AG10803 (cell line): ENCODE data around the gene PRDM5.
A peak's percentile ranks its signal among the peaks of the same experiment; 100 is the strongest.

Source experiments
- DNase-seq: peaks from one replicate; pipeline ENCODE4 v3.0.0; 2010; ENCODE audit warnings: low read depth
- H3K4me3 ChIP-seq: 2 replicates; pipeline ENCODE4 v1.5.1; 2011; ENCODE audit warnings: mild to moderate bottlenecking, low read length, control low read depth
- TF ChIP-seq, protein P1 (sequence below): conservative IDR thresholded peaks from 2 replicates; pipeline ENCODE4 v1.5.1; 2011; ENCODE audit warnings: mild to moderate bottlenecking, low read length, control low read depth, inconsistent platforms

Gene PRDM5

GRCh38 chr4:120923207-120923522, 639 bp upstream of the PRDM5 start:
- TF ChIP-seq, protein P1, sequence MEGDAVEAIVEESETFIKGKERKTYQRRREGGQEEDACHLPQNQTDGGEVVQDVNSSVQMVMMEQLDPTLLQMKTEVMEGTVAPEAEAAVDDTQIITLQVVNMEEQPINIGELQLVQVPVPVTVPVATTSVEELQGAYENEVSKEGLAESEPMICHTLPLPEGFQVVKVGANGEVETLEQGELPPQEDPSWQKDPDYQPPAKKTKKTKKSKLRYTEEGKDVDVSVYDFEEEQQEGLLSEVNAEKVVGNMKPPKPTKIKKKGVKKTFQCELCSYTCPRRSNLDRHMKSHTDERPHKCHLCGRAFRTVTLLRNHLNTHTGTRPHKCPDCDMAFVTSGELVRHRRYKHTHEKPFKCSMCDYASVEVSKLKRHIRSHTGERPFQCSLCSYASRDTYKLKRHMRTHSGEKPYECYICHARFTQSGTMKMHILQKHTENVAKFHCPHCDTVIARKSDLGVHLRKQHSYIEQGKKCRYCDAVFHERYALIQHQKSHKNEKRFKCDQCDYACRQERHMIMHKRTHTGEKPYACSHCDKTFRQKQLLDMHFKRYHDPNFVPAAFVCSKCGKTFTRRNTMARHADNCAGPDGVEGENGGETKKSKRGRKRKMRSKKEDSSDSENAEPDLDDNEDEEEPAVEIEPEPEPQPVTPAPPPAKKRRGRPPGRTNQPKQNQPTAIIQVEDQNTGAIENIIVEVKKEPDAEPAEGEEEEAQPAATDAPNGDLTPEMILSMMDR, result no peak
- DNase-seq, result no peak
- peak overlapping the region; percentile 66 for H3K4me3 ChIP-seq

GRCh38 chr4:120921456-120922380, 808 bp downstream of the PRDM5 start:
- TF ChIP-seq, protein P1, result no peak
- H3K4me3 ChIP-seq, result peak overlapping the region; percentile 66
- peak; percentile 74 for DNase-seq

GRCh38 chr4:120920666-120921065, 1.9 kb downstream of the PRDM5 start:
- DNase-seq, result no peak
- H3K4me3 ChIP-seq, result no peak overlapping the region
- TF ChIP-seq, protein P1, result no peak

DNA sequence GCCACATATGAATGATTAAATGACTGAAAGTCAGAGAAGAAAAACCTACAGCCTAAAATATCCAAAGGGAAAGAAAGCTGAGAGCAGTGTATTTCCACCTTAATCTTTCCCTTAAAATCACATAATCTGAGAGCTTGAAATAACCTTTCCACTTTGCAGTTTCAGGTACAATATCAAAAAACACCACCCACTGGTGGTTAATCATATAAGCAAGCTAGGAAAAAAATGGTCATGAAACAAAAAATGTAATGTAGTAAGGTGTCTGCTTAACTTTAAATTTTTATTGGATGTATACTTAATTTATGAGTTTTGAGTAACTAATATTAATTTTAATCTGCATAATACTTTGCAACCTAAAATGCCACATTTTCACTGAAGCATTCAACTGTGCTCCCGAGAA, 3.2 kb downstream of the PRDM5 start:
- no peak overlapping the region for H3K4me3 ChIP-seq
- TF ChIP-seq, protein P1, result no peak
- DNase-seq, result no peak

- TF ChIP-seq, protein P1, result no peak
- H3K4me3 ChIP-seq, result no peak overlapping the region
- peak; percentile 66 for DNase-seq
Measured at GRCh38 chr4:120918788-120919187, 3.7 kb downstream of the PRDM5 start.

- no peak overlapping the region for H3K4me3 ChIP-seq
- DNase-seq, result no peak
Measured at GRCh38 chr4:120918092-120918491, 4.4 kb downstream of the PRDM5 start.

More at GRCh38 chr4:120918092-120918491, 4.4 kb downstream of the PRDM5 start:
- TF ChIP-seq, protein P1, result no peak
